T follicular helper cell (primary cell): ENCODE data around the gene HOXA9.

Experiments used
- DNase-seq: peaks from one replicate; pipeline ENCODE4 v3.0.0-alpha.2; 2020; ENCODE audit warnings: low read depth
- total RNA-seq, 2 experiments: gene quantifications; one replicate each; lab custom pipeline; 2026; lab: John Stamatoyannopoulos, UW

The HOXA9 gene
- 0.06 to 0.13 reads per million in 2 experiments for total RNA-seq

DNA sequence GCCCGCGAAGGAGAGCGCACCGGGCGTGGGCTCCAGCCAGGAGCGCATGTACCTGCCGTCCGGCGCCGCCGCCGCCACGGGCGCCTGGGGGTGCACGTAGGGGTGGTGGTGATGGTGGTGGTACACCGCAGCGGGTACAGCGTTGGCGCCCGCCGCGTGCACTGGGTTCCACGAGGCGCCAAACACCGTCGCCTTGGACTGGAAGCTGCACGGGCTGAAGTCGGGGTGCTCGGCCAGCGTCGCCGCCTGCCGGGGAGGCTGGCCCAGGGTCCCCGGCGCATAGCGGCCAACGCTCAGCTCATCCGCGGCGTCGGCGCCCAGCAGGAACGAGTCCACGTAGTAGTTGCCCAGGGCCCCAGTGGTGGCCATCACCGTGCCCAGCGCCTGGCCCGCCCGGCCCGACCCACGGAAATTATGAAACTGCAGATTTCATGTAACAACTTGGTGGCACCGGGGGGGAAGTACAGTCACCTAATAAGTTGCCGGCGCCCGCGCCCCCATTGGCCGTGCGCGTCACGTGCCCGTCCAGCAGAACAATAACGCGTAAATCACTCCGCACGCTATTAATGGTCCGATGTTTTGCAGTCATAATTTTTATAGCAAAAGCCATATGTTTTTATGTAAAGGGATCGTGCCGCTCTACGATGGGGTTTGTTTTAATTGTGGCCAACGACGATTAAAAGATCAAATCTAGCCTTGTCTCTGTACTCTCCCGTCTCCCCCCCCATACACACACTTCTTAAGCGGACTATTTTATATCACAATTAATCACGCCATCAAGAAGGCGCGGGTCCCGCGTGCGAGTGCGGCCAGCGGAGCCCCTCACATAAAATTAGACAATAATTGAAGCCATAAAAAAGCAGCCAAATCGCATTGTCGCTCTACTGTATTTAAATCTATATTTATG is at the start of gene HOXA9:
Gene HOXA9, minus strand, starts transcription at position 449 of the 907 bp plus-strand sequence. Its CDS starts 80 bp downstream, at position 369.
- DNase-seq = no peak

GRCh38 chr7:27214239-27214950 is 49.1 kb upstream of the HOXA9 start:
- no peak for DNase-seq

DNA sequence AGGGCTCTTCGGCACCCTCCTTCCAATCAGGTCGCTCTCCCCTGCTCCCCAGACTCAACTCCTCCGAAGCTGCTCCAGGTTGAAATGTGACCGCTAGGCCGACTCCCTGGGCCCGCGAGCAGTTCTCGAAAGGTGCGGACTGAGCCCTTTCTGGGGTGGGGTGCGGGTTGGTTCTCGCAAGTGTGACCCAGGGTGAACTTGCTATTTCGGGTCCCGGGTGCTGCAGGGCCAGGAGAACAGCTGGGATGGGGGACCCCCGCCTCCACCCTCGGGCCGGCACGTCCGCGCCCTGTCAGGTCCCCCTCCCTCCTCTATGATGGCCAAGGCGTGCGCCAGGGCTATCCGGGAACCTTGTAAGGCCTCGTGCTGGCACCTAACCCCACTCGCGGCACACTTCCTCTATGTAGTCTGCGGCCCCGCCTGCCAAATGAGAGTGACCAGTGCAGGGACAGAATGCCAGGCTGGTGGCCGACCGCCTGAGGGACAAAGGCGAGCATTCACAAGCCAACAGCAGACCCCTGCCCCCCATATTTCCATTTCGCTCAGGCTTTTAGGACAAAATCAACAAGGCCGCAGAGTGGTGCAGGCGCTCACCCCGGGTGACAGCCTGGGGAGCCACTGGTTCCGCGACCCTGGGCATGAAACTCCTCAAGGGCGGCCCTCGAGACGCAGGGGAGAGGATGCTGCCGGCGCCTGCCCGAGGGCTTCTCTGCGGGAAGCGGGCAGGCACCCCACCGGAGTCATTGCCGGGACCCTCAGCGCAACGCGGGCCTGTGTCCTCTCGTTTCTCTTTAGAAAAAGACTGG is 48.3 kb upstream of the HOXA9 start:
- no peak for DNase-seq

DNA sequence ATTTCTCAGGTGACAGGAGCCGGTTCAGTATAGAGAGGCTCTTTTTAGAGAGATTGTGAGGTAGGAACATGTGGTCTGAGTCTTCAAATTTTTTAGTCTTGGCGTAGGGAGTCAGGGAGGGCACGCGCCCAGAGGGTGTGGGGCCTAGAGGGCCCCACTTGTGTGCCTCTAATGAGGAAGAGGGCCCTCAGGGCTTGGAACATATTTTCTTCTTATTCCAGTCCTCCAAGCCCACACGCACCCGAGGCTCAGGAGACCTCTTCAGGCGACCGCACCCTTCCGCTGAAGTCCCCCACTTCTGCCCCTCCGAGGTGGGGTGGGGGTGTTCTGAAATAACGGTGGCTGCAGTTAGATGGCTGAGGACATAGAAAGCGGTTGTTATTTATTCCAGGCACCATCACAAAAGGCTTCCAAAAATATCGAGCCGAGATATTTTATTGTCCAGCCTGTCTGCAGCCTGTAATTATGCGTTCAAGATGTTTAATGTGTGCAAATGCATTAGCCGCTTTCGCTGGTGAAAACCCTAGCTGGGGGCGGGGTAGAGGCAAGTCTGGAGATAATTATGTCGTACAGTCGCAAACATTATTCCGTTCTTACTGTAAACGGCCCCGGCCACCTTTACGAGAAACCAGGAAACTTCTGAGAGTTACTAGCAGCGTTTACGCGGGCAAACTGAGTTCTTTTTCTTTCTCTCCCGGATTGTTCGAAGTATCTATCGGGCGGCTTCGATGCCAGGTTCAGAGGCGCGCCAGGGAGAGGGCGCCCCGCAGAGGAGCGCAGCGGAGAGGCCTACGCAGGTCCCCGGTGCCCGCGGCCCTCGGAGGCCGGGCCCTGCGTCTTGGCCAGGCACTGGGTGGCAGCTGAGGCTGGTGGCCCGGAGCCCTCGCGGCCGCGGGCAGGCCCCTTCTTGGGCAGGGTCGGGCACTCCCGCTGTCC is 47.4 kb upstream of the HOXA9 start:
- DNase-seq = no peak

GRCh38 chr7:27211764-27212204 is 46.4 kb upstream of the HOXA9 start:
- DNase-seq = no peak

GRCh38 chr7:27211084-27211446 is 45.7 kb upstream of the HOXA9 start:
- DNase-seq = no peak

DNA sequence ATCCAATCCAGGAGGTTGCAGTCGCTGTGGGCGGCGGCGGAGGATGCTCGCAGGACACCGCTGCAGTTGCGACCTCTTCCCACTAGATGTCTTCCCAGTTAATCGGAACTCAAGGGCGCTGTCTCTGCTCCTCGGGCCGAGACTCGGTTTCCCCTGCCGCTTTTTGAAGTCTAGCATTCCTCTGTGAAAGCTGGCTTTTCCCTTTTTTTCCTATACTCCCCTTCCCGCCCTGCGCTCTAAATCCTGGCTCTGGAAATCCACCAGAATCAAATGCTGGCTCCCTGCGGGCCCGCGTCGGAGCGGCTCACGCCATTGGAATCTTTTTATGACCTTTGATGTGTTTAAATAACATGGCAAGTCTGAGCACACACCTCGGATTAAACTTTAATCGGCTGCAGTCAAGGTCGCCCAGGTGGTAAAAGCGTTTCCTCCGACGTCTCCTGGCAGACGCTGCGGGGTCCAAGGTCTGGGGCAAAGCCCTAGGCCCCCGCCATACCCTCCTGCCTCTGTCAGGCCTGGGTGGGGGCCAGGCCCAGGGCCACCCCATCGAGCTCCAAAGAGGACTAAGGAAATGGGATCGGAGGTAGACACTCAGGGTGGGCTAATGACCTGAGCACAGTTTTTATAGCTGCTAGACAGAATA is 45.2 kb upstream of the HOXA9 start:
- DNase-seq = no peak

- DNase-seq = no peak
Observed at GRCh38 chr7:27209933-27210440, 44.6 kb upstream of the HOXA9 start.

- DNase-seq = no peak
Observed at GRCh38 chr7:27208998-27209397, 43.7 kb upstream of the HOXA9 start.

- DNase-seq = no peak
Observed at GRCh38 chr7:27207348-27207985, 42.1 kb upstream of the HOXA9 start.

- DNase-seq = no peak
Observed at GRCh38 chr7:27205325-27206280, 40.3 kb upstream of the HOXA9 start.

- no peak for DNase-seq
Observed at GRCh38 chr7:27204851-27205322, 39.5 kb upstream of the HOXA9 start.

DNA sequence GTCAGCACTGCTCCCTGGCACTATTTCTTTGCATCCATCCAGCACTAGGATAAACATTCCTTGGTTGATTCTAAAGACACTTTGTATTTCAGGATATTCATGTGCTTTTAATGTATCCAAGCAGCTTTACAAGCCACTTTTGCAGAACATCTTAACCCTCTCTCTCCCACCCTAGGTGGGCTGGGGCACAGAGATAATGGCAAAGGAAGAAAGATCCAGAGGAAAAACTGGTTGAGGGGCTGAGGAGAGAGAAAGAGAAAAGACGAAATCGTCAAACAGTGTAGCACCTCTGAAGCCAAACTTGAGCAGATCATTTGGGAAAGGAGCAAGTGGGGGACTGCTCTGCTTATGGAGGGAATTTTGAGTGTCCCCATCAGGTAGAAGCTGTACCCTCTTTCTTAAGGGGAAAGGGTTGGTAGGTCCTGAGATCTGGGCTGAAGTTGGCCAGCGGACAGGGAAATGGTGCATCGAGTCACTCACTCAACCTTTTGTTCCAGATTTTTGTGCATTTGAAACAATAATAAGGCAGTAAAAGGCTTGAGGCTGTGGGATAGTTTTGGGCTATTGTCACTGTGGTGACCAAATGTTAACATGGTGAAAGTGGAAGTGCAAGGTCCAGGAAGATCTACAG is 38.7 kb upstream of the HOXA9 start:
- DNase-seq = no peak

DNA sequence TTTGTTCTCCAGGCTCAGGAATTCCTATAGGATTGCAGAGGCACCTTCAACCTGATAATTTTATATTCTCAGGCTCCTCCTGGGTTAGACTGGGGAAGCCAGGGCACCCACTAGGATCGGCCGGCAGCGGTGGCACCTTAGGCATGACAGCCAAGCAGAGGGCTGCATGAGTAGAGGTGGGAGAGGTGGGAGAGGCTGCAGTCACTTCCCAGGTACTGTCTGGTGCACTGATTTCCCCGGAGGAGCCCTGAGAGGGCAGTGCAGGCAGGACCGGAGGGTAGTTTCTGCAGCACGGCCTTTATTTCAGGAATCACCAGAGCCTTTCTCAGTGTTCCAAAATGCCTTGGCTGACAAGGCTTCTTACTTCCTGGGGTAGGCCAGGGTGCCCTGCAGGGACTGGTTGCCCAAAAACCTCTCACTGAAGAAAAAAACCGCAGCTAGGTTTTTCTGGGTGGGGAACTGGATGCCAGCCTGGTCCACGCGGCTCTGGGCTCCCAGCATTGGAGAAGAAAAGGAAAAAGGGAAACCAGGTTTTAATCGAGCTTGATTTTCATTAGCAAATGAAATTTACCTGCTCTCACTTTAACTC is 38.1 kb upstream of the HOXA9 start:
- no peak for DNase-seq

DNA sequence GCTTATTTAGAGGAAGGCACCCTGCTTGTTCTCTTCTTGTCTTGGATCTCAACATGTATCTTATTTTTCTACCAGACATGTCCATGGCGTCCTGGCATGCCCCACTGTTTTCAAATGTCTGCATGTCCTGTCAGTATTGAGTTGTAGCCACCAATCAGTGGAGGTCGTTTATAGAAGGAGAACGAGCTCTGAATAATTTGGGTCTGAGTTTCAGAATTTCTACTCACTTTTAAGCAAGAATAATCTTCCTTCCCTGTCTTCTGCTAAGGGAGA is 37.5 kb upstream of the HOXA9 start:
- DNase-seq = no peak

DNA sequence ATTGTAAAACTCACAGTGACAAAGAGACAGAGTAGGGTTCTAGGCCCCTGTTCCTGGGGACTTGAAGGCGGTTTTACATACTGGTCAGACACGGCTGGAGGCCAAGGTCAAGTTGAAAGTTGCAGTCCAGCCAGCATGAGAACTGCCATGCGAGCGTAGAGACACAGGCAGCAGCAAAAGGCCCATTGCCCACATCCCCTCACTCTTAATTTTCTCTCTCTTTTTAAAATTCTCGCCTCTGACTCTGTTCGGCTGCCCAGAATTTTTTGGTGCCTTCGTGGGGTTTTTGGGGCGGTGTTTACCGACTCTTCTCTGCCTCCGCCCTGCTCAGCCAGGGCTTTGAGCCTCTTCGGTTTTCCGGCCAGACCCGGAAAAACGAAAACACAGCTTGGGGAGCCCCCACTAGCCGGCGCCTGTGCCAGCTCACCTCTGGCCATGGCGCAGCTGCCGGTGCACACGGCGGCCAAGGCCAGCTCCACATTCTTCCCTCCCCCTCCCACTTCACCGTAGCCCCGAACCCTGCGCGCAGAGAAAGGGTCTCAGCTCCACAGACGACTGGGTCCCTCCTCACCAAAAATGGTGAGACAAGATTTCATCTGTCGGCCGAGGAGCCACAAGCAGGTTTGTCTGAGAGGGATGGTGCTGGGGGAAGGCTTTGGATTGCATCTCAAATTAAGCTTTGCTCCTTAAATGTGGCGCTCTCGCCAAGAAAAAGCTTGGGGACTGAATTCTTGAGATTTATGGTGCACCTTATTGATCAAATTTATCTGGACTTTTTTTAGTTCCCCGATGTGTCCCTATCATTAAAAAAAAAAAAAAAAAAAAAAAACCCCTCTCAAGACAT is 36.9 kb upstream of the HOXA9 start:
- DNase-seq = no peak

DNA sequence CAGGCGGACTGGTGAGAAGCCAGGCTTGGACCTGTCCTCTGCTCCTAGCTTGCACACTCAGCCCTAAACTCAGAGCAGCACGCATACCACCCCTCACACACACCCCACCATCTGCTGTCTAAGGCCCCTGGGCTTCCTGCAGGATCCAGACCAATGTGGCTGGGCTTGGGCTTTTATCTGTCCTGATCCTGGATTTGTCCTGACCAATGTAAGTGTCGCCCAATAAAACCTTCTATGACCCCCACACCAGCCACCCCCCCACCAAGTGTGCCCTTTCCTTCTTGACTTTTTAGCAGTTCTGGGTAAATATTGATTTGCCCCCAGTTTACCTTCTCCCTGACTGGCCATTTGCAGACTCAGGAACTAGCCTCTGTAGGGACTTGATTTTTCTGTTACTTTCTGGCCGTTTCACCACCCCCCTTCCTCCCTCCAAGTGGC is 36.3 kb upstream of the HOXA9 start:
- no peak for DNase-seq
